Putamen (tissue), 1 donor: ENCODE data around the gene SAP30BP.

Experiments used
- DNase-seq: peaks from one replicate; pipeline ENCODE4 v3.0.0-alpha.2; 2016; ENCODE audit warnings: low spot score

SAP30BP gene

DNA sequence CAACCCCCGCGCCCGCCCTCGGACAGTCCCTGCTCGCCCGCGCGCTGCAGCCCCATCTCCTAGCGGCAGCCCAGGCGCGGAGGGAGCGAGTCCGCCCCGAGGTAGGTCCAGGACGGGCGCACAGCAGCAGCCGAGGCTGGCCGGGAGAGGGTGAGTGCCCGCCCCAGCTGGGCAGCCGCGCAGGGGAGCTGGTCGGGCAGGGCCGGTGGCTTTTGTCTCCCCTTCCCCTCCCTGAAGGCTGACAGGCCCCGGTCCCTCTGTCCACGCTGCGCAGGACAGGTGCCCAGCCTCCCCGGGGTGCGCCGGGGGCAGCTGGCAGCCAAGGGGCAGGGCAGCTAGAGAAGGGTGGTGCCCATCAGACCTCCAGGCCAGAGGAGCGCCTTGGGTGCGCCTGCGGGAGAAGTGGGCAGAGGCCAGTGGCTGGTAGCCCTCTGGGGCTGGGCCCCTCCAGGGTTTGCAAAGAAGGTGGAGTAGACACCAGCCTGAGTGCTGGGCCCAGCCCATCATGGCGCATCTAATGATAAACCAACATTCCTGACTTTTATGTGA, 54.4 kb downstream of the SAP30BP start:
- no peak for DNase-seq

DNA sequence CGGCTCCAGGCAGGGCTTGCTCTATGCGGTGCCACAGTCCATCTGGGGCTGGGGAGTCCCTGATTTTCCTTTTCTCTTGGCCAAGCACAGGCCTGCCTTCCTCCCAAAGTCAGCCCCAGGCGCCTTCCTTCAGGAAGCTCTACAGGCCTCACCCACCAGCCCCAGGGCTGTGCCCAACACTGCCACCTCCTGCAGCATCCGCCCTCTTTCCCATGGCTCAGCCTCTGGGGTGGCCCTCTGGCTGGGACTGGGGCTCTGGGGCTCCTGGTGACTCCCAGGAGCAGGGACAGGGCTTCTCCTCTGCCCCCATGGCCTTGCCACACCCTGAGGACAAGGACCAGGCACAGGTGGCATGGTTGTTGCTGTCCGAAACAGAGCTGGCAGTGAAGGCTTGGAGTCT, 54.9 kb downstream of the SAP30BP start:
- no peak for DNase-seq

DNA sequence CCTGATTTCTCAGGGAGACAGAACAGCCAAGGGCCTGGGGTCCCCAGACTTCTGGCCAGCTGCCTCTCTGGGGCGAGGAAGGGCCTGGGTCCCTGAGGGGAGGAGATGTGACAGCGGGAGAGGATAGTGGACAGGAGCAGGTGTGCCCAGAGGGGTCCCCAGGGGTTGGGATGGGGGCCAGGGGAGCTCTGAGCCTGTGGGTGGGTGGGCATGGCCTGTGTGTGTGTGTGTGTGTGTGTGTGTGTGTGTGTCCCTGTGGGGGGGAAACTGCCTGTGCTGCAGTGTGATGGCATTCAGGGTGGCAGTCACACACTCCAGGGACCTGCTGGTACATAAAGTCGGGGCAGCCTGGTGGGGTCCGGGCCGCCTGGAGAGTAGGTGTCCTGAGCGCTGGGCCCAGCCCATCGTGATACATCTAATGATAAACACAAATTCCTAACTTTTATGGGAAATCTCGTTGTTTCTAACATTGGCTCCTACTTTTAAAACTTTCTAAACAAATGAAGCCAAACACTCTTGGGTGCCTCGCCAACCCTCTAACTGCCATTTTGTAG, 55.5 kb downstream of the SAP30BP start:
- DNase-seq = no peak

DNA sequence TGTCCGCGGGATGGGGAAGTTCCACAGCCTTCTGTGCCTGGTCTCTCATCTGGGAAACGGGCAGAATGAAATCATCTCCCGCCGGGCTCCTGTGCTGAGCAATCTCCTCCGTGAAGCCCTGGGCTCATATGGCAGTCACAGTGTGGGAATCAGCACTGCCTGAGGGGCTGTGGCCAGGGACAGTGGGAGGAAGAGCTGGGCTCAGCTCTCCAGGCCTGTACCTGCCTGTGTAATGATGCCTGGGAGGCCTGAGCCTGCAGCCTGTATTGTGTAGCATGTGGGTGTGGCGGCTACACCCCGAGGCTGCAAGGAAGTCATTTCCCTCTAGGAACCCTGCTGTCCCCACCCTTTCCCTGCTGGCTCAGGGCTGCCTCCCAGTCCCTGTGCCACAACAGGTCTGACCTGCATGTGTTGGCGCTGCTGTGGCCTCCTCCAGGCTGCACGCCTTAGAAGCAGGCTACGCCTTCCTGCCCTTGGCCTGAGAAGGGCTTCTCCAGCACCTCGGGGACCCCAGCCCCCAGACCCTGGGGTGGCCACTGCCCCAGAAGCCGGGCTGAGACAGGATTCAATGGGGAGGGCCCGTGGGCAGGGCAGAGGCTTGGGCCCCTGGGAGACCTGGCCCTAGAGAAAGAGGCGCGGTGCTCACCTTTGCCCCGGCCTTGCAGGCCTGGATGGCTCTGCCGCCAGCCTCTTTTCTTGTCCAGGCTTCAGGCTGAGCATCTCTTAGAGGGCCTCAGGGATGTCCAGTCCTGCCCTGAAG, 56.2 kb downstream of the SAP30BP start:
- DNase-seq = no peak

DNA sequence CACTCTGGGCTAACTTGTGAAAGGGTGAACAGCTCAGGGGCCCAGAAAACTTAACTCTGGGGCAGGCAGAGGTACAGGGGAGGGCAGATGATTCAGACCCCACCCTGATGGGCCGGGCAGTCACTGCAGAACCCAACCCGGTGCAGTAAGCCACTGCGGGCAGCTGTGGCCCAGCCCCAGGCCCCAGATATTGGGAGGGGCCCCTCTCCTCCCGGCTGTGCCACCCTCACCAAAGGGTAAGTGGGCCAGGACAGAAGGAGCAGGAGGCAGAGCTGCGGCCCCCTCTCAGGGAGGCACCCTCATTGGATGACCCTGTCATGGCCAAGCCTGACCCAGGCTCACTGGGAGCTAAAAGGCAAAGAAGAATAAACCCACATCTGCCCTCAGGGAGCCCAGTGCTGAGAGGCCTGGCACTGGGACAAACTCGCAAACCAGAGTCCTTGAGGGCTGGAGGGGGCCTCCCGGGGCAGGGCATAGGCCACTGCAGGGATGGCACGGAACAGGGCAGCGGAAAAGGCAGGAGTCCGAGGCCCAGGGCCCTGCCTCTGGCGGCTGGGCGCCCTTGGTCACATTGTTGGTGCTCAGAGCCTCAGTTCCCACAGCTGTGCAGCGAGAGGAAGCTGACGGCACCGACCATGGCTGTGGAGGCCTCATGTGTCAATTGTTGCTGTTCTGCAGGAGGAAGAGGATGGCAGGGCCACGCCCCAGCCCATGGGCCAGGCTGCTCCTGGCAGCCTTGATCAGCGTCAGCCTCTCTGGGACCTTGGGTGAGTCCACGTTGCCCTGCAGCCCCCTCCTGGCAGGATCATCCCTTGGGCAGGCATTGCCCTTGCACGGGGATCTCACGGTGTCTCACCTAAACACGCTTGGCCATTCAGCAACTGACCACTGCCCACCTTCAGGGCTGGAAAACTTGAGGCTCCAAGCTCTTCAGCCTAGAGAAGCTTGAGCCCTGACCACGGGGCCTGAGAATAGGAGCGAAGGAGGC, 57.2 kb downstream of the SAP30BP start:
- no peak for DNase-seq

DNA sequence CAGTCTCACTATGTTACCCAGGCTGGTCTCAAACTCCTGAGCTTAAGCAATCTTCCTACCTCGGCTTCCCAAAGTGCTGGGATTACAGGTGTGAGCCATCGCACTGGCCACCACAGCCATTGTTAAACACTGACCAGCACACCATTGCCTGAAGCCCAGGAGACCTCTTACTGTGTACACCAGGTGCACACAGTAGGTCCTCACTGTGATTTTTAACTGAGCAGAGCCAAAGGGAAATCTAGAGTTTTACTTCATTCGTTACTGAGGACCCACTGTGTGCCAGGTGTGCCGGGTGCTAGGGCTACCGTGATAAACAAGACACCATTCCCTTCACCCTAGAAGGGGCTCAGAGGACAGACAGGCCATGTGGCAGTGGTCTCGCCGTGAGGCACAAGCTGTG, 58.4 kb downstream of the SAP30BP start:
- DNase-seq = no peak

DNA sequence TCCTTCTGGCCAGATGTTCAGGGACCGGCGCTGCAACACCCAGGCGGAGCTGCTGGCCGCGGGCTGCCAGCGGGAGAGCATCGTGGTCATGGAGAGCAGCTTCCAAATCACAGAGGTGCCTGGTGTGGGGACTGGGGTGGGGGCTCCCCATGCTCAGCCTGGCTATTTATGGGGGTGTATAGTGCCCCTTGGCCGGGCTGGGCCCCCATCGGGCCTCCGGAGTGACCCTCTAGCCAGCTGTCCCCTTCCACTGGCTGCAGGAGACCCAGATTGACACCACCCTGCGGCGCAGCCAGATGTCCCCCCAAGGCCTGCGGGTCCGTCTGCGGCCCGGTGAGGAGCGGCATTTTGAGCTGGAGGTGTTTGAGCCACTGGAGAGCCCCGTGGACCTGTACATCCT, 60.3 kb downstream of the SAP30BP start:
- DNase-seq = no peak

DNA sequence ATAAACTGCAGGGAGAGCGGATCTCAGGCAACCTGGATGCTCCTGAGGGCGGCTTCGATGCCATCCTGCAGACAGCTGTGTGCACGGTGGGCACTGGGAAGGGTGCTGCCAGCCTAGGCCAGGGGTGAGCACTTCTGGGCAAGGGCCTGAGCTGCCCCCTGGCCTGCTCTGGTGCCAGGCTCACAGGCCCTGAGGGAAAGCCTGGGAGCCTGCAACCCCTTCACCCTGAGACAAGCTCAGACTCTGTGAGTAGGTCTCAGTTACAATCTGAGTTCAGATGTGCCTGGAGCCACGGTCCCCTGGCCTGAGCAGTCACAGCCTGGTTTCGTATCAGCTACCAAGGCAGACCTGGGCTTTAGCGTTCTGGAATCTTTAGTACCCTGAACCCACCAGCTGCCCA, 62.2 kb downstream of the SAP30BP start:
- DNase-seq = no peak

DNA sequence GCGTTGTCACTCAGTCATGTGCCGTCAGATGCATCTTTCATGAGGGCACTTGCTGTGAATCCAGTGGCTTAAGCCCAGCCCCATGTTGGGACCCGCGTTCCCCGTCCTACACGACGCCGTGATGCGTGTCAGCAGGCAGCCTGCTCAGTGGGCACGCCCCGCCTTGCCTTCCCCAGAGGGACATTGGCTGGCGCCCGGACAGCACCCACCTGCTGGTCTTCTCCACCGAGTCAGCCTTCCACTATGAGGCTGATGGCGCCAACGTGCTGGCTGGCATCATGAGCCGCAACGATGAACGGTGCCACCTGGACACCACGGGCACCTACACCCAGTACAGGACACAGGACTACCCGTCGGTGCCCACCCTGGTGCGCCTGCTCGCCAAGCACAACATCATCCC, 62.9 kb downstream of the SAP30BP start:
- no peak for DNase-seq

DNA sequence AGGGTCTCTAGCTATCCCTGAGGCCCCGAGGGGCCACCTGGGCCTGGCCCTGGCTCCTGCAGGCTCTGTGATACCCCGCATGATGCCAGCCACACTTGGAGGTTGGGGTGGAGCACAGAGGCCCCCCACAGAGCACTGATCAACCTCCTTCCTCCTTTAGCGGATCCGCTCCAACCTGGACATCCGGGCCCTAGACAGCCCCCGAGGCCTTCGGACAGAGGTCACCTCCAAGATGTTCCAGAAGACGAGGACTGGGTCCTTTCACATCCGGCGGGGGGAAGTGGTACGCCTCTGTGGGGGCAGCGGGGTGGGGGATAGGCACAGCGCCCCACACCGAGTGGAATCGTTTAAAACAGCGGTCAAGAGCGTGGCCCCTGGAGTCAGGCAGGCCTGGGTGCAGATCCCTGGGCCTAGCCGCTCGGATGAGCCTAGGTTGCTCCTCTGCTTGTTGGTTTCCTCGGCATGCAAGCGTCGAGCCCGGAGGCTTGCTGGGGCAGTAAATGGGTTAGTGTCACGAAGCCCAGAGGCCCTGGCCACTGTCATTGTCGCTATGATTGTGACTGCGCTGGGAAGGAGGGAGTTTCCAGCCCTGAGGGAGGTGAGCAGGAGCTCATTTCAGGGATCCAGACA, 64.1 kb downstream of the SAP30BP start:
- DNase-seq = no peak

DNA sequence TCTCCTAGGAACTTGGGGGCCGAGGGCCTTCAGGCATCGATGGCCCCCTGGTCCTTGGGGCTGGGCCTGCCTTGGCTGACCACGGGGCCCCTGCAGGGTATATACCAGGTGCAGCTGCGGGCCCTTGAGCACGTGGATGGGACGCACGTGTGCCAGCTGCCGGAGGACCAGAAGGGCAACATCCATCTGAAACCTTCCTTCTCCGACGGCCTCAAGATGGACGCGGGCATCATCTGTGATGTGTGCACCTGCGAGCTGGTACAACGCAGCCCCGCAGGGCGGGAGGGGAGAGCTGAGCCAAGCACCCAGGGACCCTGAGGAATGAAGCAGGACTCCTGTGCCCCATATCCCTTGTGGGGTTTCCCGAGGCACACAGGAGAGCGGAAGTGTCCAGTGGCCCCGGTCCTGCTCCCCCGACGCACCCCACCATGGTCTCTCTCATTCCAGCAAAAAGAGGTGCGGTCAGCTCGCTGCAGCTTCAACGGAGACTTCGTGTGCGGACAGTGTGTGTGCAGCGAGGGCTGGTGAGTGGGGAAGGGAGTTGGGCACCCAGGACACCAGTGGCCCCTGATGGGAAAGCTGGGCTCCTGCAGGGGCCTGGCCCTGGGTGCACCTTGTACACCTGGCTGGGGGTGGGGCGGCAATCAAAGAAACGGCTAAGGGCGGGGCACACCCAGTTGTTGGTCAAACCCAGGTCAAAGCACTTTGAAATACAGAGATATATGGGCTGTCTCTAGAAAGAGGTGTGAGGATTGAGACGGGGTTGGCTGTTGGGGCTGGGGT, 64.8 kb downstream of the SAP30BP start:
- DNase-seq = no peak

DNA sequence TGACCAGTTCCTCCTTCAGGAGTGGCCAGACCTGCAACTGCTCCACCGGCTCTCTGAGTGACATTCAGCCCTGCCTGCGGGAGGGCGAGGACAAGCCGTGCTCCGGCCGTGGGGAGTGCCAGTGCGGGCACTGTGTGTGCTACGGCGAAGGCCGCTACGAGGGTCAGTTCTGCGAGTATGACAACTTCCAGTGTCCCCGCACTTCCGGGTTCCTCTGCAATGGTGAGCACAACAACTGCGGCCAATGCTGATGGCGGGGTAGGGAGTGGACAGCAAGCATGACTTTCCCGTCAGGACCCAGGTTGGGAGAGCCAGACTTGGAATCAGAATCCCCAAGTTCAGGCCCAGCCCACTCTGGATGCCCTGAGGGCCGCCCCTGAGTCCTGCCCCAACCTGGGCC, 66.3 kb downstream of the SAP30BP start:
- no peak for DNase-seq

DNA sequence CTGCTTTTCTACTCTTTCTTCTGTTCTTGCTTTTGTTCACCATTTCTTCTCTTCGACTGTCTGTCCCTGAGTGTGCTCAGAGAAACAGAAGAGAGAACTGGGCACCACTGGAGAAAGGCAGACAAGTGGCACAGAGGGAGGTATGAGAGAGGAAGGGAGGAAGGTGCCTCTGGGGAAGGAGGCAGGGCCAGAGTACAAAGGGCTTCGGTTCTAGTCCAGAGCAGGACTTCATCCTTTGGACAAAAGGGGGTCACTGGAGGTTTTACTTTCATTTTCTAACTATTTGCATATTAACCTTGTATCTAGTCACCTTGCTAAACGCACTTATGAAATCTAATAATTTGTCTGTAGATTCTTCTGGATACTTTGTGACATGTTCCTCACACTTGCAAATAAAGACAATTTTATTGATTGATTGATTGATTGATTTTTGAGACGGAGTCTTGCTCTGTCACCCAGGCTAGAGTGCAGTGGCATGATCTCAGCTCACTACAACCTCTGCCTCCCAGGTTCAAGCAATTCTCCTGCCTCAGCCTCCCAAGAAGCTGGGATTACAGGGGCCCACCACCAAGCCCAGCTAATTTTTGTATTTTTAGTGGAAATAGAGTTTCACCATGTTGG, 67.6 kb downstream of the SAP30BP start:
- no peak for DNase-seq

DNA sequence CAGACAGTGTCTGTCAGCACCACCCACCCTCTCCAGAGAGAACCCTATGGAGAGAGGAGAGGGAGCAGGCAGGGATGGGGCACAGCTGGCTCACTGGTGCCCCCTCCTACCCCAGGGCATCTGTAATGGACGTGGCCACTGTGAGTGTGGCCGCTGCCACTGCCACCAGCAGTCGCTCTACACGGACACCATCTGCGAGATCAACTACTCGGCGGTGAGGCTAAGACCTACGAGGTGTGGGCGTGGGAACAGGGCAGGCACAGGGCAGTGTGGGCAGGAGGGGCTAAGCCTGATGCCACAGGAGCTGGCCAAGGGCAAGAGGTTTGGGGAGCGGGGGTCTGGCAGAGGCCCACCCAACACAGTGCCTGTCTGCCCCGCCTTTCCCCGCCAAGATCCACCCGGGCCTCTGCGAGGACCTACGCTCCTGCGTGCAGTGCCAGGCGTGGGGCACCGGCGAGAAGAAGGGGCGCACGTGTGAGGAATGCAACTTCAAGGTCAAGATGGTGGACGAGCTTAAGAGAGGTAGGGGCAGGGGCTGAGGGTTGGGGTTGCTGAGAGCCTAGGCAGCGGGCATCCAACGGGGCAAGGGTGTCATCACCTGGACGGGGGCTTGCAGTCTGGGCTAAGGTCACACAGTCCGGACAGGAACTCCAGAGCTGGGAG, 69.2 kb downstream of the SAP30BP start:
- DNase-seq = no peak

DNA sequence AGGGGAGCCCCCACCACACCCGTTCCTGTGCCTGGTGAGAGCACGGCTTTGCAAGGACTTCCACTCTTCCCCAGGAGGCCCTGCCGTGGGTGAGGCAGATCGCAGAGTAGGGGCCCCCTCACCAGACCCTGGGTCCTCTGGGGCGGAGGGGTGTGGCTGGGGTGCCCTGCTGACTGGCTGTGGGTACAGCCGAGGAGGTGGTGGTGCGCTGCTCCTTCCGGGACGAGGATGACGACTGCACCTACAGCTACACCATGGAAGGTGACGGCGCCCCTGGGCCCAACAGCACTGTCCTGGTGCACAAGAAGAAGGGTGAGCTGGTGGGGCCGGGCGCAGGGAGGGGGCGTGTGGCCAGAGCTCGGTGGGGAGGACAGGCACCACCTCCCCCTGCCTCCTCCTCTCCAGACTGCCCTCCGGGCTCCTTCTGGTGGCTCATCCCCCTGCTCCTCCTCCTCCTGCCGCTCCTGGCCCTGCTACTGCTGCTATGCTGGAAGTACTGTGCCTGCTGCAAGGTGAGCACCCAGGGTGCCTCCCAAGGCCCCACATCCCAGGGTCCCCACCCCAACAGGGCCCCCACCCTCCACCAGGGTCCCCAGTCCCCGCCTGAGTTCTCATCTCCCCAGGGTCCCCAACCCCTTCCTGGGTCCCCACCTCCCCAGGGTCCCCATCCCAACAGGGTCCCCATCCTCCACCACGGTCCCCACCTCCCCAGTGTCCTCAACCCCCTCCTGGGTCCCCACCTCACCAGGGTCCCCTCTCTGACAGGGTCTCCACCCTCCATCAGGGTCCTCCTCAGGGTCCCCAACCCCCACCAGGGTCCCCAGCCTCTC, 70.2 kb downstream of the SAP30BP start:
- no peak for DNase-seq

DNA sequence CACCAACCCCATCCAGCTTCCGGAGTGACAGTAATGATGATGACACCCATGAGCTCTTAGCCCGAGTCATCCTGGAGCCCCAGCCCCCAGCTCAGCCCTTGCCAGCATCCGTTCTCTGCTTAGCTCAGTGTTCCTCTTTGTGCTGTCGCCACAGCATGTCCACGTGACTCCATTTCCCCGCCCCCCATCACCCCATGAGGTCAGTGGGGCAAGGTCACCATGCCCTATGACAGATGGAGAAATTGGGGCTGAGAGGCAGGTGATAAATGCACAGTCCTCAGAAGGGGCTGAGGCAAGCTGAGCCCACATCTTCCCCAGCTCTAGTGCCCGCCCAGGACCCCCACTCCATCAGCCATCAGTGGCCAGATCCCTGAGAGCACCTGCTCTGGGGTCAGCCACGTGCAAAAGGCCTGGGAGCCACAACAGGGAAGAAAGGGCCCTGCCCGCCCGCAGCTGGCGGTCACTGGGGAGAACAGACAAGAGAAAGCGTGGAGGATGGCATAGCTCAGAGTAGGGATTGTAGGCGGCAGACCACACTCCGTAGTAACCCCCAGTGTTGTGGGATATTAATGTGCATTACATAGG, 71.2 kb downstream of the SAP30BP start:
- no peak for DNase-seq

DNA sequence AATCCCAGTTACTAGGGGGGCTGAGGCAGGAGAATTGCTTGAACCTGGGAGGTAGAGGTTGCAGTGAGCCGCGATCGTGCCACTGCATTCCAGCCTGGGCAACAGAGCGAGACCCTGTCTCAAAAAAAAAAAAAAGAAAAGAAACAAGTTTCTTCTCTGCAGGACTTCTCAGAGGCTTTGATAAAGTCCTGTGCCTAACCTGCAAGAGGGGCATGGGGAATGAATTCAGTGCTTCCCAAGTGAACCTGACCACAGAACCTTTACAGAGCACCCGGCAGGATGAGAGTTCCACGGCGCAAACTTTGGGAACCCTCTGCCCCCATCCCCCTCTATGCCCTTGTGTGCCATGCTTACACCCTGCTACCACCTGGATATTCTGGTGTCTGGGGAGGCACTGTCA, 72.0 kb downstream of the SAP30BP start:
- no peak for DNase-seq

DNA sequence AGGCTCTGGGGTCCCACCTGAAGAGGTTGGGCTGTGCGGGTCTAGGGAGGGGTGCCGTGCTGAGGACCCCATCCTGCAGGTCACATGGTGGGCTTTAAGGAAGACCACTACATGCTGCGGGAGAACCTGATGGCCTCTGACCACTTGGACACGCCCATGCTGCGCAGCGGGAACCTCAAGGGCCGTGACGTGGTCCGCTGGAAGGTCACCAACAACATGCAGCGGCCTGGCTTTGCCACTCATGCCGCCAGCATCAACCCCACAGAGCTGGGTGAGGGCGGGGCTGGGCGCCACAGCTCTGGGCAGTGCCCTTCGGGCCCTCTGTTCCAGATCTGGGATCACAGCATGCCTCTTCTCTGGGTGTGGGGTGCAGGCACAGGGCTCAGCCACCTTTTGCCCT, 72.7 kb downstream of the SAP30BP start:
- DNase-seq = no peak

DNA sequence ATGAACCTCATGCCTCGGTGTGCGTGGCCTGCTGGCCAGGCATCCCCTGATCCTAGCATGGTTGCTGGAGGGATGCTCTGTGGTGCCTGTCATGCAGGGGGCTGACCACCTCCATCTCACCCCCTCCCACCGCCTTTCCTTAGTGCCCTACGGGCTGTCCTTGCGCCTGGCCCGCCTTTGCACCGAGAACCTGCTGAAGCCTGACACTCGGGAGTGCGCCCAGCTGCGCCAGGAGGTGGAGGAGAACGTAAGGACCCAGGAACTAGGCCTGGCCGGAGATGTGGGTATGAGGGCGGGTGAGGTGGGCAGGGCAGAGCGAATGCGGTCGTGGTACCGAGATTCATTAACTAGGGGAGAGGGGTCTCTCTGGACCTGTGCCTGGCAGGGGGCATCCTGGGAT, 73.1 kb downstream of the SAP30BP start:
- no peak for DNase-seq
